Liver (tissue), 9 donors: ENCODE results near the gene ACTL8. TPM values are rescaled to one million over a fixed set of nuclear protein-coding genes. Genes with fewer than 3 reads are reported as not detected.

ENCODE experiments used
- DNase-seq: peaks from one replicate; pipeline ENCODE4 v3.0.0-alpha.2; 2017; ENCODE audit warnings: low spot score
- H3K27ac ChIP-seq, 2 donors: one replicate each; pipeline ENCODE4 v1.7.0; 2013; ENCODE audit warnings: inconsistent platforms in 2 of 2, low read length in 2 of 2, control low read depth in 1 of 2, low read depth in 1 of 2, mild to moderate bottlenecking in 1 of 2
- H3K27me3 ChIP-seq, 4 donors: one replicate each; pipeline versions ENCODE4 v1.6.1 to v1.7.0; 2013; ENCODE audit warnings: low read length in 3 of 4, inconsistent platforms in 1 of 4, mild to moderate bottlenecking in 1 of 4, moderate library complexity in 1 of 4; ENCODE audit not compliant: control insufficient read depth in 4 of 4, insufficient read depth in 4 of 4
- H3K36me3 ChIP-seq, 4 donors: one replicate each; pipeline versions ENCODE4 v1.6.1 to v1.7.0; 2013; ENCODE audit warnings: low read length in 3 of 4, mild to moderate bottlenecking in 3 of 4, low read depth in 1 of 4, moderate library complexity in 1 of 4; ENCODE audit not compliant: control insufficient read depth in 4 of 4, insufficient read depth in 3 of 4
- H3K4me1 ChIP-seq, 4 donors: one replicate each; pipeline versions ENCODE4 v1.6.1 to v1.7.0; 2013; ENCODE audit warnings: low read length in 3 of 4, mild to moderate bottlenecking in 3 of 4, moderate library complexity in 1 of 4; ENCODE audit not compliant: control insufficient read depth in 4 of 4, insufficient read depth in 4 of 4
- H3K4me3 ChIP-seq, 3 donors: one replicate each; pipeline versions ENCODE4 v1.6.1 to v1.7.0; 2013; ENCODE audit warnings: low read length in 3 of 3, control low read depth in 1 of 3, low read depth in 1 of 3, mild to moderate bottlenecking in 1 of 3
- H3K9ac ChIP-seq, 2 donors: one replicate each; pipeline ENCODE4 v1.7.0; 2013; ENCODE audit warnings: low read length in 2 of 2, mild to moderate bottlenecking in 2 of 2, moderate library complexity in 2 of 2, control low read depth in 1 of 2, low read depth in 1 of 2
- H3K9me3 ChIP-seq, 4 donors: one replicate each; pipeline versions ENCODE4 v1.6.1 to v1.7.0; 2013; ENCODE audit warnings: low read length in 3 of 4; ENCODE audit not compliant: control insufficient read depth in 4 of 4
- FOXA1 ChIP-seq: IDR thresholded peaks from 2 replicates; pipeline ENCODE4 v1.6.1; 2016; ENCODE audit warnings: antibody characterized with exemption
- HNF4A ChIP-seq, 2 donors: conservative IDR thresholded peaks; 2 replicates each; pipeline ENCODE4 v1.6.1; 2016; ENCODE audit warnings: antibody characterized with exemption in 2 of 2, mild to moderate bottlenecking in 2 of 2
- JUND ChIP-seq, 2 donors: IDR thresholded peaks; 2 replicates each; pipeline ENCODE4 v1.6.1; 2016; ENCODE audit warnings: antibody characterized with exemption in 2 of 2
- NR2F2 ChIP-seq: IDR thresholded peaks from 2 replicates; pipeline ENCODE4 v1.6.1; 2016; ENCODE audit warnings: antibody characterized with exemption
- RXRA ChIP-seq, 2 donors: IDR thresholded peaks; 2 replicates each; pipeline ENCODE4 v1.6.1; 2017 to 2018; ENCODE audit warnings: antibody characterized with exemption in 2 of 2, mild to moderate bottlenecking in 1 of 2
- SP1 ChIP-seq: IDR thresholded peaks from 2 replicates; pipeline ENCODE4 v1.6.1; 2018; ENCODE audit warnings: antibody characterized with exemption, mild to moderate bottlenecking
- YY1 ChIP-seq: IDR thresholded peaks from 2 replicates; pipeline ENCODE4 v1.6.1; 2016; ENCODE audit warnings: antibody characterized with exemption, mild to moderate bottlenecking
- WGBS: extraction: QIAGEN DNeasy Blood & Tissue Kit; methylation state at CpG from one replicate; pipeline ENCODE4 v1.1.7; 2013; 5-methylcytosine and 5-hydroxymethylcytosine counted together
- polyA plus RNA-seq, 2 donors: library from polyadenylated mRNA; stranded (reverse) in 1 of 2; unstranded in 1 of 2; fragments of 200-250 nt in 1 of 2; fragments of >200 nt in 1 of 2; fragmentation: Nextera tagmentation in 1 of 2; extraction: Ambion mirVana in 1 of 2; gene quantifications; one replicate each; pipeline versions ENCODE4 v1.2.1 to v1.2.3, GENCODE V29; 2013 to 2015
- total RNA-seq, 2 donors: library from RNA; depleted of rRNA; stranded (reverse); fragments of >200 nt; gene quantifications; one replicate each; pipeline ENCODE4 v1.2.3, GENCODE V29; 2014
- TF ChIP-seq, protein P1 (sequence below): IDR thresholded peaks from 2 replicates; pipeline ENCODE4 v1.6.1; 2016; ENCODE audit warnings: antibody characterized with exemption
- TF ChIP-seq, protein P2 (sequence below): IDR thresholded peaks from 2 replicates; pipeline ENCODE4 v1.6.1; 2016; ENCODE audit warnings: antibody characterized with exemption, mild to moderate bottlenecking
- TF ChIP-seq, protein P3 (sequence below): IDR thresholded peaks from 2 replicates; pipeline ENCODE4 v1.6.1; 2016; ENCODE audit warnings: antibody characterized with exemption
- TF ChIP-seq, protein P4 (sequence below): IDR thresholded peaks from 2 replicates; pipeline ENCODE4 v1.6.1; 2016; ENCODE audit warnings: antibody characterized with exemption
- donor health status: healthy.
- donor health status: healthy.
- donor health status: healthy.
- donor health status: healthy.
- donor health status: healthy.

Gene ACTL8
- total and polyA plus RNA-seq, 4 donors, result not detected

DNA sequence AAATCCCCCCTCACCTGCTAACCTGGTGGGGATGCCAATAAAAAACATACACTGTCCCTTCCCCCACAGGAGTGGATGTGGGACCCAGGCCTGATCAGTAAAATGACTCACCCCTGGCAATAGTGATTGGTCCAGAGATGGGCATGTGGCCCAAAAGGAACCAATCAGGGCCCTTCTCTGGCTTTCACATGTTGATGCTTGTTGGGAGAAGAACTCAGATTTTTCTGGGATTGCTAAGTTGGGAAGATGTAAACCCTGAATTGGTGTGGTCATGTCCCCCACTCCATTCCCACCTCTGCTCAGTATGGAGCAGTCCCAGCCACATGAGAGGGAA lies 43.6 kb upstream of the ACTL8 start:
- H3K36me3 ChIP-seq, result no peaks in the 10 kb centered on the region
- DNase-seq, result no peak
- no peak overlapping the region for H3K9ac ChIP-seq
- no peaks in the 10 kb centered on the region for H3K4me1 ChIP-seq
- no peak overlapping the region for H3K27ac ChIP-seq
- TF ChIP-seq, protein P1, sequence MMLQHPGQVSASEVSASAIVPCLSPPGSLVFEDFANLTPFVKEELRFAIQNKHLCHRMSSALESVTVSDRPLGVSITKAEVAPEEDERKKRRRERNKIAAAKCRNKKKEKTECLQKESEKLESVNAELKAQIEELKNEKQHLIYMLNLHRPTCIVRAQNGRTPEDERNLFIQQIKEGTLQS, result no peak
- TF ChIP-seq, protein P2, sequence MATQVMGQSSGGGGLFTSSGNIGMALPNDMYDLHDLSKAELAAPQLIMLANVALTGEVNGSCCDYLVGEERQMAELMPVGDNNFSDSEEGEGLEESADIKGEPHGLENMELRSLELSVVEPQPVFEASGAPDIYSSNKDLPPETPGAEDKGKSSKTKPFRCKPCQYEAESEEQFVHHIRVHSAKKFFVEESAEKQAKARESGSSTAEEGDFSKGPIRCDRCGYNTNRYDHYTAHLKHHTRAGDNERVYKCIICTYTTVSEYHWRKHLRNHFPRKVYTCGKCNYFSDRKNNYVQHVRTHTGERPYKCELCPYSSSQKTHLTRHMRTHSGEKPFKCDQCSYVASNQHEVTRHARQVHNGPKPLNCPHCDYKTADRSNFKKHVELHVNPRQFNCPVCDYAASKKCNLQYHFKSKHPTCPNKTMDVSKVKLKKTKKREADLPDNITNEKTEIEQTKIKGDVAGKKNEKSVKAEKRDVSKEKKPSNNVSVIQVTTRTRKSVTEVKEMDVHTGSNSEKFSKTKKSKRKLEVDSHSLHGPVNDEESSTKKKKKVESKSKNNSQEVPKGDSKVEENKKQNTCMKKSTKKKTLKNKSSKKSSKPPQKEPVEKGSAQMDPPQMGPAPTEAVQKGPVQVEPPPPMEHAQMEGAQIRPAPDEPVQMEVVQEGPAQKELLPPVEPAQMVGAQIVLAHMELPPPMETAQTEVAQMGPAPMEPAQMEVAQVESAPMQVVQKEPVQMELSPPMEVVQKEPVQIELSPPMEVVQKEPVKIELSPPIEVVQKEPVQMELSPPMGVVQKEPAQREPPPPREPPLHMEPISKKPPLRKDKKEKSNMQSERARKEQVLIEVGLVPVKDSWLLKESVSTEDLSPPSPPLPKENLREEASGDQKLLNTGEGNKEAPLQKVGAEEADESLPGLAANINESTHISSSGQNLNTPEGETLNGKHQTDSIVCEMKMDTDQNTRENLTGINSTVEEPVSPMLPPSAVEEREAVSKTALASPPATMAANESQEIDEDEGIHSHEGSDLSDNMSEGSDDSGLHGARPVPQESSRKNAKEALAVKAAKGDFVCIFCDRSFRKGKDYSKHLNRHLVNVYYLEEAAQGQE, result no peak
- no peak for TF ChIP-seq HNF4A (conservative IDR thresholded peaks at IDR 0.05)
- TF ChIP-seq FOXA1, result no peak
- TF ChIP-seq, protein P3, sequence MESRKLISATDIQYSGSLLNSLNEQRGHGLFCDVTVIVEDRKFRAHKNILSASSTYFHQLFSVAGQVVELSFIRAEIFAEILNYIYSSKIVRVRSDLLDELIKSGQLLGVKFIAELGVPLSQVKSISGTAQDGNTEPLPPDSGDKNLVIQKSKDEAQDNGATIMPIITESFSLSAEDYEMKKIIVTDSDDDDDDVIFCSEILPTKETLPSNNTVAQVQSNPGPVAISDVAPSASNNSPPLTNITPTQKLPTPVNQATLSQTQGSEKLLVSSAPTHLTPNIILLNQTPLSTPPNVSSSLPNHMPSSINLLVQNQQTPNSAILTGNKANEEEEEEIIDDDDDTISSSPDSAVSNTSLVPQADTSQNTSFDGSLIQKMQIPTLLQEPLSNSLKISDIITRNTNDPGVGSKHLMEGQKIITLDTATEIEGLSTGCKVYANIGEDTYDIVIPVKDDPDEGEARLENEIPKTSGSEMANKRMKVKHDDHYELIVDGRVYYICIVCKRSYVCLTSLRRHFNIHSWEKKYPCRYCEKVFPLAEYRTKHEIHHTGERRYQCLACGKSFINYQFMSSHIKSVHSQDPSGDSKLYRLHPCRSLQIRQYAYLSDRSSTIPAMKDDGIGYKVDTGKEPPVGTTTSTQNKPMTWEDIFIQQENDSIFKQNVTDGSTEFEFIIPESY, result no peak
- no peak for TF ChIP-seq RXRA (IDR thresholded peaks at IDR 0.05)
- TF ChIP-seq, protein P4, sequence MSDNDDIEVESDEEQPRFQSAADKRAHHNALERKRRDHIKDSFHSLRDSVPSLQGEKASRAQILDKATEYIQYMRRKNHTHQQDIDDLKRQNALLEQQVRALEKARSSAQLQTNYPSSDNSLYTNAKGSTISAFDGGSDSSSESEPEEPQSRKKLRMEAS, result no peak
- no peak for TF ChIP-seq YY1
- no peak for TF ChIP-seq NR2F2
- no peak overlapping the region for H3K4me3 ChIP-seq
- H3K27me3 ChIP-seq, result no peaks in the 10 kb centered on the region
- H3K9me3 ChIP-seq, result peaks cover 0 to 1% (median 0%) of the 10 kb centered on the region in 4 donors

DNA sequence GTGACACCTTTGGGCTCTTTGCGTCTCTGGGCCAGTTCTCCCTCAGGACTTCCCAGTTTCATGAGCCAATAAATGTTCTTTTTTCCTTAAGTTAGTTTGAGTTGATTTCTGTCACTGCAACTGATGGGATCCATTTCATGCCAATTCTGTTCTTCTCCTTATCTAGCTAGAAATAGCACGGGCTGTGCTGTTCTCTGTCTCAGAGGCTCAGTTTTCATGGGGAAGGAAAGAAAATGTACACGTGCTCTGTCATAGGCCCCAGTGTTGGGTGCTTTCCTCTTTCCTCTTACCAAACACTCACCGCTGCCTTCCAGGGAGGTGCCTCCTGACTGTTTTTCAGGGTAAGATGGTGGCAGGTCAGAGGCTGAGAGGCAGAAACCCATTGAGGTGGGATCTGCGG lies 43.2 kb upstream of the ACTL8 start:
- H3K4me1 ChIP-seq, result no peaks in the 10 kb centered on the region
- H3K9ac ChIP-seq, result no peak overlapping the region
- H3K9me3 ChIP-seq, result peaks cover 0 to 1% (median 0%) of the 10 kb centered on the region in 4 donors
- 91% methylated on average over 5 of the region's 5 CpGs for WGBS
- no peak overlapping the region for H3K4me3 ChIP-seq
- DNase-seq, result no peak
- TF ChIP-seq SP1 (no peak), JUND (IDR thresholded peaks at IDR 0.05) (no peak)
- TF ChIP-seq, protein P3, result no peak
- H3K27ac ChIP-seq, result no peak overlapping the region
- H3K36me3 ChIP-seq, result no peaks in the 10 kb centered on the region
- H3K27me3 ChIP-seq, result no peaks in the 10 kb centered on the region
